DMS79 (cell line): ENCODE data around the gene RPS6KA3.
A peak's percentile ranks its signal among the peaks of the same experiment; 100 is the strongest.

Experiments used
- DNase-seq: peaks from one replicate; lab custom pipeline; 2025; lab: John Stamatoyannopoulos, UW

Gene RPS6KA3

GRCh38 chrX:20266810-20267606 is at the start of gene RPS6KA3:
TSS of gene RPS6KA3 (minus strand) at chrX:20266909. CDS start at chrX:20266632, 277 bp downstream.
- peak; percentile 52 for DNase-seq

- DNase-seq: no peak
Measured at GRCh38 chrX:20315140-20315539, 48.4 kb upstream of the RPS6KA3 start.

DNA sequence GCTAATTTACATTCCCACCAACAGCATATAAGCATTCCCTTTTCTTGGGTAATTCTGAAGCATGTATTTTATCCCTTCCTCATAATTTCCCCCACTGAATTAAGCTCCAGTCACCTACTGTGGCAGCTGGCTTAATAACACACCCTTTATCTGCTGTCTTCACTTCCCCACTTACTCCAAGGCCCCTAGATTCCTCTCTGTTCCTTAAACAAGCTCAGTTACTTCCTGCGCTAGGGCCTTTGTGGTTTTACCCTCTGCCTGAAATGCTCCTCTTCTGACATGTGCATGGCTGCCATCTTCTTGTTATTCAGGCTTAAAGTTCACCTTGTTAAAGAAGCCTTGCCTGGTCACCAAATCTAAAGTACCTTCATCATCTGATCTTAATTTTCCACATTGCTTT is 47.2 kb upstream of the RPS6KA3 start:
- DNase-seq: no peak

DNA sequence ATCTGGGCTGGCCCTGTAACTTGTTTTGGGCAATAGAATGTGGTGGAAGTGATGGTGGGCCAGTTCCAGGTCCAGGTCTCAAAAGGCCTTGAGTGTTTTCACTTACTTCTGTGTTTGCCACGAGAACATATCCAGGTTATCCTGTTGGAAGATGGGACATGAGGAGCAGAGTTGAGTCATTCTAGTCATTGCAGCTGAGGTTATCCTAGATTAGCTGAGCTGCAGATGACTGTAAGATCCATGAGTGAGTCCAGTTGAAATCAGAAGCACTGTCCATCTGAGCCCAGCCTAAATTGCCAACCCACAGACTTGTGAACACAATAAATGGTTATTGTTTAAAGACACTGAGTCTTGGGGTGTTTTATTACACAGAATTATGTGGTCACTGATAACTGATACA is 45.3 kb upstream of the RPS6KA3 start:
- no peak for DNase-seq

DNA sequence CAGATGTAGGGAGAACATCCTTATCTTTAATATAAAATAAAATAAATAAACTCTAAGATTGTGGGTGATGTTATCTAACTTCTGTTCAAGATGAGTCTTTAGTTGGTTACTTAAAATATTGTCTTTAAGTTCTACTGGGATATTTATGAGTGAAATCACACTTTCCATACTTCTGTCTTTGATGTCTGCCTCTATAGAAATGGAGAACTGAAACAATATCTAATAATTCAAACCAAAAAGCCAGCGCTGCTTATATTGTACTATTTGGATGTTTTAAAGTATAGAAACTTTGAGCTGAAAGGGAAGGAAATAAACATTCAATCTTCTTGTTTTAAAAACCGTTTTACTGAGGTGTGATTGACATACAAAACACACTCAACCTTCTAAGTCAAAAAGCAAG is 44.8 kb upstream of the RPS6KA3 start:
- DNase-seq: no peak

- no peak for DNase-seq
Measured at GRCh38 chrX:20309806-20310205, 43.1 kb upstream of the RPS6KA3 start.

GRCh38 chrX:20306668-20307067 is 40.0 kb upstream of the RPS6KA3 start:
- DNase-seq: no peak

GRCh38 chrX:20300822-20301221 is 34.1 kb upstream of the RPS6KA3 start:
- DNase-seq: no peak

- DNase-seq: no peak
Measured at GRCh38 chrX:20294957-20295356, 28.2 kb upstream of the RPS6KA3 start.

- DNase-seq: no peak
Measured at GRCh38 chrX:20294284-20294683, 27.6 kb upstream of the RPS6KA3 start.

DNA sequence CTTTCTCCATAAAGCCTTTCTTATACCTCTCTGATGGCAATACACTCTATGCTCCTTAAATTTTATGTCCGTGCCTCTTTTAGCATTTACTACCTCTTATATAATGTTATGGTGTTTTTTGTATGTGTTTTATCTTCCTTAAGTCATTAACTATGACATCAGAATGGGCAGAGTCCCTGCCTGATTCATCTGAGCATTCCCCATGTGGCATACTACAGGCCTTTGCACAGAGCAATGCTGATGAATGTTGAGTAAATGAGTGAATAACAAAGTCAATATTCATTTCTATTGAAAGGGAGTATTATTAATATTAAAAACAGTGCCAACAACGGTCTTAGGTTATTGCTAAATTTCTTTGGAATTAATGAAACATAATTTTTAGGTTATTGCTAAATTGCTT is 18.8 kb upstream of the RPS6KA3 start:
- no peak for DNase-seq

DNA sequence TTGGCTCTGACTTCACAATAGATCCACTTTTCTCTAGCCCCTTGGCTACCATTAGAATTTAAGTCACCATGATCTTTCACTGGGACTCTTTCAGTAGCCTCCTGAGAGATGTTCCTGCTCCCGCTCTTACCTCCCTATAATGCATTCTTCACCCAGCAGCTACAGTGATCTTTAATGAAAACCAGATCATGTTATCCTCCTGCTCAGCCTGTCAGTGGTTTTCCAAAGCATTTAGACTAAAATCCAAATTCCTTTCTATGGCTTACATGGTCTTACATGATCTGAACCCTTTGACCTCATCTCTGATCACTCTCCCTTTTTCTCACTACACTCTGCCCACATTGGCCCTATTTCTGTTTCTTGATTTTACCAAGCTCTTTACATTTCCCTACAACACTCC is 18.3 kb upstream of the RPS6KA3 start:
- DNase-seq: no peak

DNA sequence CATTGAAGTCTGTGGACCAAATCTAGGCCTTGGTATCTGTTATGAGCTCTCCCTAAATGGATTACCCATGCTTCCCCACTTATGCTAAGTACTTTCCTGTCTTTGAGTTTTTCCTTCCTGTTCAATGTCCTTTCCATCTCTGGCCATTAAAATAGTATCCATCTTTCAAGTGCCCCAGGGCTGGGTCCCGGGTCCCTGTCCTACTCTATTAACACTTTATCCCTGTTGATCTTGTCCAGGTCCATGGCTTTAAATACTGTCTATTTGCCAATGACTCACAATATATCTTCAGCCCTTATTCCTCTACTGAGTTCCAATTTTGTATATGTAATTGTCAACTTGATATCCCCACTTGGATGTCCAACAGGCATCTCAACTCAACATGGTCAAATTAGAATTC is 17.7 kb upstream of the RPS6KA3 start:
- no peak for DNase-seq

GRCh38 chrX:20280938-20281337 is 14.2 kb upstream of the RPS6KA3 start:
- DNase-seq: no peak

GRCh38 chrX:20274121-20274520 is 7.4 kb upstream of the RPS6KA3 start:
- no peak for DNase-seq

DNA sequence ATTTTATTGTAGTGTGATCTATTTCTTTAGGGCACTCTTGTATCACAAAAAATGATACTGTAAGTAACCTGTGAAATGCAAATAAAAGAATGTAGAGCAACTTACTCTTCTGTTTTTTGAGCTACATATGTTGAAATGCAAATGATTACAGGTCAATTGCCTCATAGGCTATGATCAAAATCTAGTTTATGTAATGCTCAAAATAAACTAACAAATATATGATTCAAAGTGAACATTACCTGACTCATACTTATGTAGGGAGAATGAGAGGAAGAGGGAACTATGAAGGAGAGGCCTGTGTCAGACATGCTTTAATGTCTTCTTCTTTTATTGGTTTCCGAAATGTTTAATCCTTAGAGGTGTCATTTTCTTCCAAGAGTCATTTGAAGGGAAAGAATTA is 5.0 kb upstream of the RPS6KA3 start:
- no peak for DNase-seq

DNA sequence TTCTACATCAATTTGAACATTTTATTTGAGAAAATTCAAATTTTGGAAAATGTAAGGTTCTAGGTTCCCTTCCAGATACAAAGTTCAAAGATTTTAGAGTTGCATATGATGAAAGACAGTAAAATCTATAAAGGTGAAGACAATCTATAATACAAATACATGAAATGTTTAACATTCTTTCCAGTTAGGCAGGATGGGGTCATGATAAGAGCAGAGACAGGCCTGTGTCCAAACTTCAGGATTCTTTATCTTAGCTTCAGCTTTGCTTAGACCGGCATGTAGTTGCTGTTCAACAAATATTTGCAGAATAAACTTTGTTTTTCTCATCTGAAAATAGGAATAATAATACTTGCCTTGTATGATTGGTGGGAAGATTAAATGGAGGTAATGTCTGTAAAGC is 4.5 kb upstream of the RPS6KA3 start:
- no peak for DNase-seq

GRCh38 chrX:20270562-20270890 is 3.8 kb upstream of the RPS6KA3 start:
- DNase-seq: no peak

DNA sequence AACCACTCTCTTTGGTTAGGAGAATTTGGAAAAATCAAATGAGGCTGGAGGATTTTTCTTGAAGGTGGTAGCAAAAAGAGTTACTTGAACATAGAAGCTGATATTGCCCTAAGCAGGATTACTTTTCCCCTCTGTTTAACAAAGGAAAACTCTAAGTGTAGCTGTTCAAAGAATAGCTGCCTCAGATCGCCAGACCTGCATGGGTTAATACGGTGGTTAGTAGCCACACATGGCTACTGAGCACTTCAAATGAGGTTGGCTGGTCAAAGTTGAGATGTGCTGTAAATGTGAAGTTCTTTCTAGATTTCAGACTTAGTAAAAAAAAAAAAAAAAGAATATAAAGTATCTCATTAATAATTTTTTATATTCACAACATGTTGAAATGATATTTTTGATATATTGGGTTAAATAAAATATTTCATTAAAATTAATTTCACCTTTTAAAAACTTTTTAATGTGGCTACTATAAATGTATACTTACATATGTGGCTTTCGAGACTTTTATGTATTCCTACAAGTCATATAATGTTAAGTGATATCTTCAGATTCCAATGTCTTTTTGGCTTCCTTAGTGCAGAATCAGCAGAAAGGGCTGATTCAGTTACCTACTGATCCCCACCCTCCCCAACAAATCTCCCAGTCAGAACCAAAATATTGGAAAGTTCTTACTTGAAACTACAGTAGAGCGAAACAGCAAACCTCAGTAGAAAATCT is 3.3 kb upstream of the RPS6KA3 start:
- no peak for DNase-seq

DNA sequence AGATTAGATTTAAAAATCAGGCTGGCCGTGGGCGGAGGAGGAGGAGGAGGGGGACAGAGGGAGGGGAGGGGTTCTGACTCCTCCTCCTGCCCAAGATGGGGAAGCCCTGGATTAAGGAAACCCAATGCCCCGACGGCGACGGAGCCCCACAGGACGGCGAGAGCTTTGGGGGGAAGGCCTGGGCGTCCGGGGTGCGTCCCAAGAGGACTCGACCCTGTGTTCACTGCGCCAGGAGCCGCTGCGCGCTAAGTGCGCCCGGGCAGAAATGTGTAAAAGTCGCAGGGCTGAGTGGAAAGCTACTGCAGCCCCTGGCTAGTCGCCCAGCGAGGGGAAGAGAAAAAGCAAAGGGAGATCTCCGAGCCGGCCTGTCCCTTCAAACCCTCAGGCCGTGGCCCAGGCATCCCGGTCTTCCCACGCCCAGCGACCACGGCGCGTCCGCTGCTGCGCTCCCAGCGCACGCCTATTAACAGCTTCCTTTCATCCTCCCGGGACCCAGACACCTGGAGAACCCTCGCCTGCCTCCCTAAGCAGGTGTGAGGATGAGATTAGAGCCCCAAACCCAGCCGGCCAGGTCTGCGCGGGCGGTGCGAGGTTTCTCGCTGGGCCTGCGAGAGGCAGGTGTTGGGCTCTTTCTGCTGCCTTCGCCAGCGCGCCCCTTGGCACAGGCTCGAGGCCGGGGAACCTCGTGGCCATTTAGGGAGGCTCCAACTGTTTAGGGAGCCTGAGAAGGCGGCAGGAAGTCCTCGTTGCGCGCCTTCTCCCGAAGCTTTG is 1.4 kb upstream of the RPS6KA3 start:
- DNase-seq: no peak

DNA sequence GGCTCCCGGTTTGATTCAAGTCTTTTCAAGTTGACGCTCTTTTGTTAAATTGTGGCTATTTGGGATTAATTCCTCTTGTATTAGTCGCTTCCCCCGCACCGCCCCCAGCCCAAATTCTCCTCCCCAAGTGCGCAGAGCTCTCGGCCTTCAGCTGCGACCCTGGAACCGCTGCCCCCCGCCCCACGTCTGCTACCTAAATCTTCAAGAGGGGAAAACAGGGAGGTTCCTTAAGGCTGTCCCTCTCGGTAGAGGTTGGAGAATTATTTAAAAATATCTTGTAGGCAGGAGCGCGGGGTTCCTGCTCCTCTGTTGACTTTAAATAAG is 860 bp upstream of the RPS6KA3 start:
- no peak for DNase-seq

DNA sequence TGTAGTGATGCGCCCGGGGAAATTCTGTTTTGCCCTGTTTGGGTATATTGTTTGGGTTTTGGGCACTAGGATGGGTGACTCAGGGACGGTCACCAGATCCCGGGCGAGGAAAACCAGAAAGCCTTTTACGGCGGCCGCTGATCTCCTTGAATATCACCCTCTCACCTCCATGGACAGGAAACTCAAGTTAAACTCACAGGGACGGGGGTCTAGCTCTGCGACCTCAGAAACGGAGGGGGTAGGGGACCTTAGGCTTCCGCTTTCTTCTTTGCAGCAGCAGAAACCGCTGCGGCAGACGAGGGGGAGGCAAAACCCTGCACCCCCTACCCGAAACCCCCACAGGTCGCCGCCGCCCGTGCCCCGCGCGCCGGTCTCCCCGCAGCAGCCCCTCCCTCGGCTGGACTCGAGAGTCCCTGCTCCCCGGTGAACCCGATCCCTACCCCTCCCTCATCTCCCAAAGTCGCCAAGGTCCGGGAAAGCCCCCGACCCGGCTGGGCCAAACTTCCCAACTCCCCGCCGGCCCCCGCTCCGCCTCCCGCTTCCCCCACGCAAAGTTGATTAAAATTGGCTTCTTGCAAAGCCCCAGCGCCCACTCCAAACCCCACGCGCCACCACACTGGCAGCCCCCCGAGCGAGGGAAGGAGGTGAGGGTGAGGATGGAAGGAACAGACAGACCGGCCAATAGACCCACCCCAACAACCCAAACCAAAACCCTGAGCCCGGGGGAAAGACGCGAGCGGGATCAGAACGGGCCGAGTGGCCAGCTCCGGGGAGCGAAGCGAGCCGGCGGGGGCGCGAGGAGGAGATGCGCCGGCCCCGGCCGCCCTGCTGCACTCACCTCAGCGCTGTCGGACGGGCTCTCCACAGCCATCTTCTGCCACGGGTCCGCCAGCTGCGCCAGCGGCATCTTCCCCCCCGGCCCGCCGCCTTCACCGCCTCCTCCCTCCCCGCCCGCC is 705 bp downstream of the RPS6KA3 start:
- no peak for DNase-seq
